Stimulated activated CD8-positive, alpha-beta memory T cell treated with anti-CD3 and anti-CD28 coated beads, Interleukin-12 subunit alpha, Interleukin-12 subunit beta, amount 100 ng/mL, for 24 hours (primary cell): Measurements from ENCODE around the gene PTRH1.

ENCODE experiments used
- DNase-seq: peaks from one replicate; pipeline ENCODE4 v3.0.0-alpha.2; 2020; ENCODE audit errors: extremely low read depth

Gene PTRH1

GRCh38 chr9:127741831-127742434 is 26.5 kb upstream of the PTRH1 start:
- no peak for DNase-seq

GRCh38 chr9:127739614-127740330 is 24.3 kb upstream of the PTRH1 start:
- no peak for DNase-seq

GRCh38 chr9:127738666-127739065 is 23.2 kb upstream of the PTRH1 start:
- DNase-seq, result no peak

GRCh38 chr9:127735530-127736185 is 20.2 kb upstream of the PTRH1 start:
- DNase-seq, result no peak

- peak; percentile 98 for DNase-seq
Measured at GRCh38 chr9:127734747-127735529, 19.5 kb upstream of the PTRH1 start, which contains the start of gene TOR2A. Gene TOR2A, minus strand, starts transcription at chr9:127735294. Its CDS starts 24 bp downstream, at chr9:127735270.

- DNase-seq, result no peak
Measured at GRCh38 chr9:127734247-127734746, 18.8 kb upstream of the PTRH1 start.

GRCh38 chr9:127733614-127734013 is 18.2 kb upstream of the PTRH1 start:
- no peak for DNase-seq

GRCh38 chr9:127732444-127732843 is 17.0 kb upstream of the PTRH1 start:
- DNase-seq, result no peak

GRCh38 chr9:127731938-127732337 is 16.5 kb upstream of the PTRH1 start:
- DNase-seq, result no peak

GRCh38 chr9:127730799-127731410 is 15.4 kb upstream of the PTRH1 start:
- no peak for DNase-seq

- DNase-seq, result no peak
Measured at GRCh38 chr9:127730262-127730661, 14.8 kb upstream of the PTRH1 start.

GRCh38 chr9:127729522-127730256 is 14.2 kb upstream of the PTRH1 start:
- no peak for DNase-seq

- no peak for DNase-seq
Measured at GRCh38 chr9:127728808-127729207, 13.3 kb upstream of the PTRH1 start.

- DNase-seq, result no peak
Measured at GRCh38 chr9:127726871-127727270, 11.4 kb upstream of the PTRH1 start.

- no peak for DNase-seq
Measured at GRCh38 chr9:127724012-127724411, 8.5 kb upstream of the PTRH1 start.

- no peak for DNase-seq
Measured at GRCh38 chr9:127723444-127723843, 8.0 kb upstream of the PTRH1 start.

- no peak for DNase-seq
Measured at GRCh38 chr9:127723013-127723412, 7.5 kb upstream of the PTRH1 start.

GRCh38 chr9:127722055-127722745 is 6.7 kb upstream of the PTRH1 start:
- no peak for DNase-seq

- DNase-seq, result no peak
Measured at GRCh38 chr9:127721391-127721821, 5.9 kb upstream of the PTRH1 start.

- DNase-seq, result no peak
Measured at GRCh38 chr9:127720865-127721227, 5.4 kb upstream of the PTRH1 start.
